Body of pancreas (tissue), 4 donors: ENCODE data around the gene RABGAP1. TPM values are rescaled to one million over a fixed set of nuclear protein-coding genes. Genes with fewer than 3 reads are reported as not detected.

Experiments used
- ATAC-seq: fragments of 150-250 bp; one replicate; pipeline ENCODE4 v1.9.1; 2016
- DNase-seq, 4 donors: peaks; one replicate each; pipeline ENCODE4 v3.0.0-alpha.2; 2019
- H3K27ac ChIP-seq, 4 donors: fragments of 200-600 bp; sonication (generic); 1 replicate in 3 of 4; 2 replicates in 1 of 4; pipeline versions ENCODE4 v1.5.1 to v1.6.1; 2016 to 2019; ENCODE audit warnings: mild to moderate bottlenecking in 1 of 4, mixed read lengths in 1 of 4, moderate library complexity in 1 of 4
- H3K27me3 ChIP-seq, 2 donors: fragments of 200-600 bp; sonication (generic); one replicate each; pipeline ENCODE4 v1.6.0; 2016; ENCODE audit warnings: mild to moderate bottlenecking in 1 of 2
- H3K36me3 ChIP-seq, 2 donors: fragments of 200-600 bp; sonication (generic); replicated peaks in 1 of 2; 2 replicates each; pipeline ENCODE4 v1.5.1; 2016; ENCODE audit warnings: low read depth in 2 of 2; ENCODE audit not compliant: insufficient read depth in 1 of 2
- H3K4me1 ChIP-seq: fragments of 200-600 bp; sonication (generic); one replicate; pipeline ENCODE4 v1.6.0; 2016
- H3K4me3 ChIP-seq, 2 donors: fragments of 200-600 bp; sonication (generic); 1 replicate in 1 of 2; 2 replicates in 1 of 2; pipeline ENCODE4 v1.5.1; 2016 to 2019
- H3K9me3 ChIP-seq, 3 donors: fragments of 200-600 bp; sonication (generic); 1 replicate in 2 of 3; 2 replicates in 1 of 3; pipeline ENCODE4 v1.5.1; 2016
- CTCF ChIP-seq, 7 experiments: fragments of 450-650 bp in 4 of 7; fragments of 200-600 bp in 3 of 7; sonication (generic) in 3 of 7; IDR thresholded peaks; one replicate each; pipeline ENCODE4 v1.5.1; 2016 to 2019; ENCODE audit warnings: antibody characterized with exemption in 7 of 7
- POLR2A ChIP-seq, 3 donors: fragments of 450-650 bp; IDR thresholded peaks; one replicate each; pipeline ENCODE4 v1.6.1; 2016; ENCODE audit warnings: antibody characterized with exemption in 3 of 3, mild to moderate bottlenecking in 2 of 3
- WGBS, 2 donors: methylation state at CpG; one replicate each; pipeline ENCODE4 v1.1.5; 2017; 5-methylcytosine and 5-hydroxymethylcytosine counted together
- intact Hi-C: fragments of 100-400 bp; cut with DNase I; formaldehyde crosslinking; loops from one replicate; pipeline ENCODE4 v1.15.1; 2023
- total RNA-seq, 2 donors: library from RNA; depleted of rRNA; stranded (reverse); fragments of >200 nt; gene quantifications; one replicate each; pipeline ENCODE4 v1.1.0, GENCODE V29; 2016

Gene RABGAP1
- total RNA-seq, 2 donors from 2014 or later: 31.1 to 33.6 TPM

- H3K27ac ChIP-seq: no peak overlapping the region
- ATAC-seq (no peak), DNase-seq (no peak)
- no peaks in the 10 kb centered on the region for H3K9me3 ChIP-seq
- TF ChIP-seq POLR2A (IDR thresholded peaks at IDR 0.05) (no peak), CTCF (IDR thresholded peaks at IDR 0.05) (no peak)
- no peaks in the 10 kb centered on the region for H3K27me3 ChIP-seq
- no peak overlapping the region for H3K4me3 ChIP-seq
- WGBS, 2 donors: 75 to 80% methylated on average over 8 of the region's 8 CpGs
- H3K36me3 ChIP-seq: peaks cover 0 to 16% of the 10 kb centered on the region in 2 donors
- no peaks in the 10 kb centered on the region for H3K4me1 ChIP-seq
- intact Hi-C loops: no loop called here
Measured at GRCh38 chr9:122988920-122989621, 48.3 kb downstream of the RABGAP1 start.

- Histone ChIP-seq H3K9me3 (no peaks in the 10 kb centered on the region), H3K4me3 (no peak overlapping the region), H3K36me3 (peaks cover 0 to 17% of the 10 kb centered on the region in 2 donors), H3K4me1 (peaks cover 5% of the 10 kb centered on the region), H3K27ac (peak overlapping the region in 1 of 4 donors; percentile 28), H3K27me3 (no peaks in the 10 kb centered on the region)
- TF ChIP-seq CTCF (IDR thresholded peaks at IDR 0.05) (peak; percentile 43 to 89 (median 72)), POLR2A (IDR thresholded peaks at IDR 0.05) (no peak)
- 47 to 53% methylated on average over 4 of the region's 4 CpGs for WGBS, 2 donors
- ATAC-seq: peak; percentile 76
- intact Hi-C loops: loop anchor here (10.0 kb wide), 1 partner anchor 107 kb away; no protein-coding TSS in a partner anchor
- DNase-seq: peak; percentile 13 to 43 (median 34)
Measured at GRCh38 chr9:122991370-122991830, 50.6 kb downstream of the RABGAP1 start.

GRCh38 chr9:122996586-122996985 is 55.8 kb downstream of the RABGAP1 start:
- intact Hi-C loops: loop anchor here (10.0 kb wide), 1 partner anchor 112 kb away; no protein-coding TSS in a partner anchor

GRCh38 chr9:122998448-122998847 is 57.6 kb downstream of the RABGAP1 start:
- Histone ChIP-seq H3K4me3 (no peak overlapping the region), H3K27me3 (no peaks in the 10 kb centered on the region), H3K4me1 (peaks cover 5% of the 10 kb centered on the region), H3K27ac (no peak overlapping the region), H3K36me3 (peaks cover 0 to 13% of the 10 kb centered on the region in 2 donors), H3K9me3 (no peaks in the 10 kb centered on the region)
- intact Hi-C loops: loop anchor here (10.0 kb wide), 1 partner anchor 114 kb away; no protein-coding TSS in a partner anchor
- DNase-seq (no peak), ATAC-seq (no peak)
- WGBS, 2 donors: 79 to 88% methylated on average over 5 of the region's 5 CpGs
- TF ChIP-seq CTCF (IDR thresholded peaks at IDR 0.05): no peak
- TF ChIP-seq POLR2A (IDR thresholded peaks at IDR 0.05): no peak

More at GRCh38 chr9:122996586-122996985, 55.8 kb downstream of the RABGAP1 start:
- Histone ChIP-seq H3K4me3 (no peak overlapping the region), H3K9me3 (no peaks in the 10 kb centered on the region), H3K27ac (no peak overlapping the region), H3K36me3 (peaks cover 0 to 13% of the 10 kb centered on the region in 2 donors), H3K4me1 (peaks cover 5% of the 10 kb centered on the region), H3K27me3 (no peaks in the 10 kb centered on the region)
- TF ChIP-seq POLR2A (IDR thresholded peaks at IDR 0.05) (no peak), CTCF (IDR thresholded peaks at IDR 0.05) (no peak)
- WGBS, 2 donors: 32 to 40% methylated on average over 1 of the region's 1 CpG
- no peak for DNase-seq
- no peak for ATAC-seq
